Body of pancreas (tissue), 4 donors: Measurements from ENCODE around the gene HBA1. TPM values are rescaled to one million over a fixed set of nuclear protein-coding genes. Genes with fewer than 3 reads are reported as not detected.
A peak's percentile ranks its signal among the peaks of the same experiment; 100 is the strongest.
"Not testable (repeated sequence)": the region's sequence is repeated elsewhere in the genome, so short reads cannot be mapped to it uniquely, and the experiment has no call there.

ENCODE experiments used
- ATAC-seq: fragments of 150-250 bp; one replicate; pipeline ENCODE4 v1.9.1; 2016
- DNase-seq, 4 donors: peaks; one replicate each; pipeline ENCODE4 v3.0.0-alpha.2; 2019
- H3K27ac ChIP-seq, 4 donors: fragments of 200-600 bp; sonication (generic); 1 replicate in 3 of 4; 2 replicates in 1 of 4; pipeline versions ENCODE4 v1.5.1 to v1.6.1; 2016 to 2019; ENCODE audit warnings: mild to moderate bottlenecking in 1 of 4, mixed read lengths in 1 of 4, moderate library complexity in 1 of 4
- H3K27me3 ChIP-seq, 2 donors: fragments of 200-600 bp; sonication (generic); one replicate each; pipeline ENCODE4 v1.6.0; 2016; ENCODE audit warnings: mild to moderate bottlenecking in 1 of 2
- H3K36me3 ChIP-seq, 2 donors: fragments of 200-600 bp; sonication (generic); replicated peaks in 1 of 2; 2 replicates each; pipeline ENCODE4 v1.5.1; 2016; ENCODE audit warnings: low read depth in 2 of 2; ENCODE audit not compliant: insufficient read depth in 1 of 2
- H3K4me1 ChIP-seq: fragments of 200-600 bp; sonication (generic); one replicate; pipeline ENCODE4 v1.6.0; 2016
- H3K4me3 ChIP-seq, 2 donors: fragments of 200-600 bp; sonication (generic); 1 replicate in 1 of 2; 2 replicates in 1 of 2; pipeline ENCODE4 v1.5.1; 2016 to 2019
- H3K9me3 ChIP-seq, 3 donors: fragments of 200-600 bp; sonication (generic); 1 replicate in 2 of 3; 2 replicates in 1 of 3; pipeline ENCODE4 v1.5.1; 2016
- POLR2A ChIP-seq, 3 donors: fragments of 450-650 bp; IDR thresholded peaks; one replicate each; pipeline ENCODE4 v1.6.1; 2016; ENCODE audit warnings: antibody characterized with exemption in 3 of 3, mild to moderate bottlenecking in 2 of 3
- WGBS, 2 donors: methylation state at CpG; one replicate each; pipeline ENCODE4 v1.1.5; 2017; 5-methylcytosine and 5-hydroxymethylcytosine counted together
- intact Hi-C: fragments of 100-400 bp; cut with DNase I; formaldehyde crosslinking; loops from one replicate; pipeline ENCODE4 v1.15.1; 2023
- total RNA-seq, 2 donors: library from RNA; depleted of rRNA; stranded (reverse); fragments of >200 nt; gene quantifications; one replicate each; pipeline ENCODE4 v1.1.0, GENCODE V29; 2016
- TF ChIP-seq, protein P1 (sequence below), 7 experiments: fragments of 450-650 bp in 4 of 7; fragments of 200-600 bp in 3 of 7; sonication (generic) in 3 of 7; IDR thresholded peaks; one replicate each; pipeline ENCODE4 v1.5.1; 2016 to 2019; ENCODE audit warnings: antibody characterized with exemption in 7 of 7

HBA1 gene
- total RNA-seq, 2 donors from 2014 or later = not detected

DNA sequence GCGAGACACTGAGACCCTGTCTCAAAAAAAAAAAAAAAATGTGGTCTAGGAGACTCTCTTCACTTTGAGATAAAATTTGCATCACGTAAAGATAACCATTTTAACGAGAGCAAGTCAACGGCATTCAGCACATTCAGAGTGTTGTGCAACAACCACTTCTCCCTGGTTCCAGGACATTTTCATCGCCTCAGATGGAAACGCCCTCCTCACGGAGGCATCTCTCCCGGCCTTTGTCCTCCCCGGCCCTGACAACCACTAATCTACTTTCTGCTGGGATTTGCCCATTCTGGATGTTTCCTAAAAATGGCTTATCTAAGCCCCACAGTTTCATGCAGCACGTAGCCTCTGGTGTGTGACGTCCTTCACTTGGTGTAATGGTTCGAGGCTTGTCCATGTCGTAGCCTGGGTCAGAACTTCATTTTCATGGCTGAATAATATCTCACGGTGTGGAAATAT, 31.7 kb upstream of the HBA1 start:
- 73 to 82% methylated on average over 14 of the region's 14 CpGs for WGBS, 2 donors
- H3K4me3 ChIP-seq = no peak overlapping the region
- no peaks in the 10 kb centered on the region for H3K36me3 ChIP-seq
- intact Hi-C loops = no loop called here
- no peaks in the 10 kb centered on the region for H3K9me3 ChIP-seq
- ATAC-seq (no peak), DNase-seq (no peak)
- no peaks in the 10 kb centered on the region for H3K27me3 ChIP-seq
- no peak overlapping the region for H3K27ac ChIP-seq
- H3K4me1 ChIP-seq = no peaks in the 10 kb centered on the region
- TF ChIP-seq POLR2A (IDR thresholded peaks at IDR 0.05) = no peak
- TF ChIP-seq, protein P1, sequence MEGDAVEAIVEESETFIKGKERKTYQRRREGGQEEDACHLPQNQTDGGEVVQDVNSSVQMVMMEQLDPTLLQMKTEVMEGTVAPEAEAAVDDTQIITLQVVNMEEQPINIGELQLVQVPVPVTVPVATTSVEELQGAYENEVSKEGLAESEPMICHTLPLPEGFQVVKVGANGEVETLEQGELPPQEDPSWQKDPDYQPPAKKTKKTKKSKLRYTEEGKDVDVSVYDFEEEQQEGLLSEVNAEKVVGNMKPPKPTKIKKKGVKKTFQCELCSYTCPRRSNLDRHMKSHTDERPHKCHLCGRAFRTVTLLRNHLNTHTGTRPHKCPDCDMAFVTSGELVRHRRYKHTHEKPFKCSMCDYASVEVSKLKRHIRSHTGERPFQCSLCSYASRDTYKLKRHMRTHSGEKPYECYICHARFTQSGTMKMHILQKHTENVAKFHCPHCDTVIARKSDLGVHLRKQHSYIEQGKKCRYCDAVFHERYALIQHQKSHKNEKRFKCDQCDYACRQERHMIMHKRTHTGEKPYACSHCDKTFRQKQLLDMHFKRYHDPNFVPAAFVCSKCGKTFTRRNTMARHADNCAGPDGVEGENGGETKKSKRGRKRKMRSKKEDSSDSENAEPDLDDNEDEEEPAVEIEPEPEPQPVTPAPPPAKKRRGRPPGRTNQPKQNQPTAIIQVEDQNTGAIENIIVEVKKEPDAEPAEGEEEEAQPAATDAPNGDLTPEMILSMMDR (IDR thresholded peaks at IDR 0.05) = no peak

DNA sequence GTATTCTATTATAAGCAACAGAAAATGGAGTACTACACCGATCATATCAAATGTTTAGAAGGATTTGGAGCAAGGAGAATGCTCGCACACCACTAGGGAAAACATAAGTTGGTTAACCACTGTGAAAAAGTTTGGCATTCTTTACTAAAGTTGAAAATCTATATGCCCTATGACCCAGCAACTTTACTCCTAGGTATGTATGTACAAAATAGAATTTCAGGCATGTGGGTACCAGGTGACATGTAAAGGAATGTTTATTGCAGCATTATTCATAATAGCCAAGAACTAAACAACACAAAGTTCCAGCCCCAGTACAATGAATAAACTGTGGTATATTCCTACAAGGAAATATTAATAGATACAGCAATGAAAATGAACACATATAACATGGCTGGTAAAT, 29.8 kb upstream of the HBA1 start:
- H3K4me3 ChIP-seq = no peak overlapping the region
- intact Hi-C loops = no loop called here
- WGBS, 2 donors = 83 to 90% methylated on average over 2 of the region's 2 CpGs
- H3K4me1 ChIP-seq = no peaks in the 10 kb centered on the region
- no peak overlapping the region for H3K27ac ChIP-seq
- no peak for DNase-seq
- no peaks in the 10 kb centered on the region for H3K9me3 ChIP-seq
- H3K36me3 ChIP-seq = no peaks in the 10 kb centered on the region
- H3K27me3 ChIP-seq = no peaks in the 10 kb centered on the region
- TF ChIP-seq, protein P1 (IDR thresholded peaks at IDR 0.05) = no peak
- TF ChIP-seq POLR2A (IDR thresholded peaks at IDR 0.05) = no peak
- no peak for ATAC-seq

DNA sequence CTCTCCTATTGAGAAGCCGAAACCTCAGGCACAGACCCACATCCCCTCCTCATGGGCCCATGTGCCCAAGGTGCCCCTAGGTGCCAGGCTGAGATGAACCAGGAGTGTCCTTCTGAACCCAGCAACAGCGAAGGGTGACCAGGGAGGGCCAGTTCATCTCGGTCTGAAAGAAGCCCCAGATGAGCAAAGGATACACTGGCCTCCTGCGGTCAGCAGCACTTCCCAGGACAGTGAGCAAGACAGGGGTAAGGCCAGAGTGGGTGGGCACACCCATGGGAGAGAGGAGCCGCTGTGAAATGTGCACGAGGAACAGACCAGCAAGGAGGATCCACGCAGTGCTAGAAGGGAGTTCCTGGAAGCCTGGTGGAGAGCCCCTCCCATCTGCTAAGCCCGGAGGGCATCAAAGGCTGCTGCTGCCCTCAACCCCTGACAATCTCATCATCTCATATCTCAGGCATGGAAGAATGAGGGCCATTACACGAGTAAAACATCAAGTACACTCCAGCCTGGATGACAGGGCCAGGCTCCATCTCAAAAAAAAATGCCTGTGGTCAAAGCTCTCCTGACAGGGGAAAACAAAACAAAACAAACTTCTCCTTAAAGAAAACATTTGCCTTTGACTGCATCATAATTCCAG, 27.3 kb upstream of the HBA1 start:
- Histone ChIP-seq H3K9me3 (no peaks in the 10 kb centered on the region), H3K27me3 (no peaks in the 10 kb centered on the region), H3K36me3 (no peaks in the 10 kb centered on the region), H3K27ac (no peak overlapping the region), H3K4me1 (no peaks in the 10 kb centered on the region), H3K4me3 (no peak overlapping the region)
- intact Hi-C loops = no loop called here
- ATAC-seq = no peak
- DNase-seq = no peak
- WGBS, 2 donors = 32 to 40% methylated on average over 5 to 9 of the region's 9 CpGs
- TF ChIP-seq POLR2A (IDR thresholded peaks at IDR 0.05) = no peak
- TF ChIP-seq, protein P1 (IDR thresholded peaks at IDR 0.05) = no peak

DNA sequence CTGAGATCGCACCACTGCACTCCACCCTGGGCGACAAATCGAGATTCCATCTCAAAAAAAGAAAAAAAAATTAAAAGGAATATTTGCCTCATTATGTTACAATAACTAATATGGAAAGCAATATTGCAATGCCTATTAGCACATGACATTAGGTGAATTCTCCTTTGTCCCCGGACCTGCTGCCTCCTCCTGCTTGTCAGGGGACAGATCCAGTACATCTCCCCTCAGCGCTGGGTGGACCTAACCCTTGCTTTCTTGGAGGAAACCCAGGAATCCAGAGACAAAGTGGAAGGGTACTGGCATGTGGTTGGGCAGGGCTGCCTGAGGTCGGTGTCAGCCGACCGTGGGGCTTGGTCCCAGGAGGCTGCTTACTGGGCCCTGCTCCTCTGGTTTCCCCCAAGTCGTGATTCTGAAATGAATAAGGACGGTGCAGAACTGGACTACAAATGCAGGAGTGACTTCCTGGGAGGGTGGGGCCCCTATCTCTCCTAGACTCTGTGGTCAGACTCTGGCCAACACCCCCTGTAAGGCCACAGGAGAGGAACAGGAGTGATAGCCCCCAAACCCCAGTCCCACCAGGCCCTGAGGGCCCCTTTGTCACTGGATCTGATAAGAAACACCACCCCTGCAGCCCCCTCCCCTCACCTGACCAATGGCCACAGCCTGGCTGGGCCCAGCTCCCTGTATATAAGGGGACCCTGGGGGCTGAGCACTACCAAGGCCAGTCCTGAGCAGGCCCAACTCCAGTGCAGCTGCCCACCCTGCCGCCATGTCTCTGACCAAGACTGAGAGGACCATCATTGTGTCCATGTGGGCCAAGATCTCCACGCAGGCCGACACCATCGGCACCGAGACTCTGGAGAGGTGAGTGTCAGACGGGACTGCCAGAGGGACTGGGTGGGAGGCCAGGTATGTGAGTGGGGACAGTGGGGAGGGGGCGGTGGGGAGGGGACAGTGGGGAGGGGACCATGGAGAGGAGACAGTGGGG, 24.0 kb upstream of the HBA1 start, which contains the start of gene HBZ:
HBZ (plus strand) TSS at position 504 of the 988 bp plus-strand sequence; CDS start at position 770, 266 bp downstream.
- Histone ChIP-seq H3K27me3 (no peaks in the 10 kb centered on the region), H3K36me3 (no peaks in the 10 kb centered on the region), H3K27ac (no peak within 1 kb of the TSS), H3K9me3 (no peaks in the 10 kb centered on the region), H3K4me3 (no peak within 1 kb of the TSS), H3K4me1 (peaks cover 10% of the 10 kb centered on the region)
- no peak for DNase-seq
- TF ChIP-seq, protein P1 (IDR thresholded peaks at IDR 0.05) = no peak
- no peak for TF ChIP-seq POLR2A (IDR thresholded peaks at IDR 0.05)
- WGBS, 2 donors = 71 to 84% methylated on average over 16 to 17 of the region's 17 CpGs
- ATAC-seq = peak; percentile 13
- intact Hi-C loops = no loop called here

DNA sequence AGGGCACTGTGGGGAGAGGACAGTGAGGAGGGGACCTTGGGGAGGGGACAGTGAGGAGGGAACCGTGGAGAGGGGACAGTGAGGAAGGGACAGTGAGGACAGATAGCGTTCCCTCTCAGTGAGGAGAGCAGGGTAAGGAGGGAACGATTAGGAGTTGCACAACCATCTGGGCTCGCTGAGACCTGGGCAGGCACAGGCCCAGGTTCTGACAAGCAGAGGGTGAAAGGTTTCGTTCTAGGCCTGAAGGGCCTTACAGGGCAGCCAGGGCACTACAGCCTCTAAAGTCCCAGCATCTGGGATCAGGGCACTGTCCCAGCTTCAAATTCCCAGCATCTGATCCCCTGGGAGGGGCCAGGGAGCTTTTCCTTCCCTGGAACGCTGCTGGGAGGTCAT, 23.4 kb upstream of the HBA1 start:
- H3K4me1 ChIP-seq = peaks cover 10% of the 10 kb centered on the region
- H3K36me3 ChIP-seq, H3K4me3 ChIP-seq, intact Hi-C loops, H3K27ac ChIP-seq, H3K9me3 ChIP-seq, DNase-seq, H3K27me3 ChIP-seq: not testable (repeated sequence)
- WGBS, 2 donors = 51 to 67% methylated on average over 5 of the region's 6 CpGs
- ATAC-seq = peak; percentile 19

DNA sequence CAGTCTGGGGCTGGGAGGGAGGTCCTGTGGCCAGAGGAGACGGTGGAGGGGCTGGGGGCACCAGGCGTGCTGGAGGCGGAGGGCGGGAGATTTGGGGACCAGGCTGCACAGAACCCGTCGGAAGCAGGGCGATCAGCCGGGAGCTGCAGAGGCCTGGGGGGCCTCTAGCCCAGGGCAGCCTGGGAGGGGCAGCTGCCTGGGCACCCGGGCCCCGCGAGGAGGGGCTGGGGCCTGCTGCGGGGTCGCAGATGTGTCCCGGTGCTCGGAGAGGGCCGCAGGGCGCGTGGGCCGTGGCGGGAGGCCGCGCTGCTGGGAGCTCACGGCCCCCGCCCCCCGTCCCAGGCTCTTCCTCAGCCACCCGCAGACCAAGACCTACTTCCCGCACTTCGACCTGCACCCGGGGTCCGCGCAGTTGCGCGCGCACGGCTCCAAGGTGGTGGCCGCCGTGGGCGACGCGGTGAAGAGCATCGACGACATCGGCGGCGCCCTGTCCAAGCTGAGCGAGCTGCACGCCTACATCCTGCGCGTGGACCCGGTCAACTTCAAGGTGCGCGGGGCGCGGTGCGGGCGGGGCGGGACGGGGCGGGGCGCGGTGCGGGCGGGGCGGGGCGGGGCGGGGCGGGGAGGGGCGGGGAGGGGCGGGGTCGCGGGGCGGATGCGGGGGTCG, 22.8 kb upstream of the HBA1 start:
- H3K36me3 ChIP-seq, intact Hi-C loops, H3K27me3 ChIP-seq, H3K4me3 ChIP-seq, H3K27ac ChIP-seq, H3K9me3 ChIP-seq, DNase-seq: not testable (repeated sequence)
- ATAC-seq = peak; percentile 24
- peaks cover 10% of the 10 kb centered on the region for H3K4me1 ChIP-seq
- WGBS, 2 donors = no CpG with 5 or more reads among the region's 74 CpGs
